Ramos (cell line): ENCODE results near the gene TTR.

ENCODE experiments used
- in situ Hi-C: fragments of 300-500 bp; cut with MboI; formaldehyde crosslinking; loops from one replicate; pipeline ENCODE4 v1.14.3; 2022; ENCODE audit warnings: low sequenced_read_pairs; ENCODE audit not compliant: unreplicated experiment

The TTR gene

GRCh38 chr18:31646332-31647126 is 54.9 kb downstream of the TTR start:
- in situ Hi-C loops: no loop called here

GRCh38 chr18:31647127-31647753 is 55.6 kb downstream of the TTR start:
- in situ Hi-C loops: no loop called here
